Prostate gland (tissue), 2 donors: ENCODE data around the gene EIF4ENIF1. TPM values are rescaled to one million over a fixed set of nuclear protein-coding genes. Genes with fewer than 3 reads are reported as not detected.

ENCODE experiments used
- DNase-seq: peaks from one replicate; pipeline ENCODE4 v3.0.0-alpha.2; 2019; ENCODE audit warnings: low spot score
- H3K27ac ChIP-seq, 2 donors: fragments of 200-600 bp; sonication (generic); 2 replicates each; pipeline ENCODE4 v1.5.1; 2017 to 2019
- H3K27me3 ChIP-seq: fragments of 200-600 bp; sonication (generic); replicated peaks from 2 replicates; pipeline ENCODE4 v1.5.1; 2019; ENCODE audit not compliant: insufficient read depth
- H3K36me3 ChIP-seq, 2 donors: fragments of 200-600 bp; sonication (generic); 1 replicate in 1 of 2; 2 replicates in 1 of 2; pipeline versions ENCODE4 v1.5.1 to v1.8.1; 2017 to 2019
- H3K4me1 ChIP-seq: fragments of 200-600 bp; sonication (generic); replicated peaks from 2 replicates; pipeline ENCODE4 v1.5.1; 2019
- H3K4me3 ChIP-seq, 2 donors: fragments of 200-600 bp; sonication (generic); 2 replicates each; pipeline ENCODE4 v1.5.1; 2017 to 2019
- H3K9me3 ChIP-seq: fragments of 200-600 bp; sonication (generic); 2 replicates; pipeline ENCODE4 v1.5.1; 2017
- POLR2A ChIP-seq: fragments of 450-650 bp; IDR thresholded peaks from one replicate; pipeline ENCODE4 v1.6.1; 2016; ENCODE audit warnings: antibody characterized with exemption, mild to moderate bottlenecking
- POLR2AphosphoS5 ChIP-seq: sonication (generic); formaldehyde crosslinking; IDR thresholded peaks from one replicate; pipeline ENCODE4 v1.6.1; 2017; ENCODE audit warnings: antibody characterized with exemption
- WGBS: methylation state at CpG from one replicate; pipeline ENCODE4 v1.1.5; 2018; 5-methylcytosine and 5-hydroxymethylcytosine counted together
- intact Hi-C: fragments of 100-400 bp; cut with DNase I; formaldehyde crosslinking; loops from one replicate; pipeline ENCODE4 v1.14.2; 2022
- total RNA-seq, 2 donors: library from RNA; depleted of rRNA; stranded (reverse); fragments of >200 nt; gene quantifications; one replicate each; pipeline ENCODE4 v1.1.0, GENCODE V29; 2016
- TF ChIP-seq, protein P1 (sequence below), 4 experiments: fragments of 200-600 bp in 2 of 4; fragments of 450-650 bp in 2 of 4; sonication (generic) in 2 of 4; IDR thresholded peaks; 1 replicate in 3 of 4; 2 replicates in 1 of 4; pipeline ENCODE4 v1.5.1; 2016 to 2019; ENCODE audit warnings: antibody characterized with exemption in 4 of 4, mild to moderate bottlenecking in 2 of 4, moderate library complexity in 2 of 4

The EIF4ENIF1 gene
- total RNA-seq, 2 donors from 2014 or later: 11.9 to 38.1 TPM

DNA sequence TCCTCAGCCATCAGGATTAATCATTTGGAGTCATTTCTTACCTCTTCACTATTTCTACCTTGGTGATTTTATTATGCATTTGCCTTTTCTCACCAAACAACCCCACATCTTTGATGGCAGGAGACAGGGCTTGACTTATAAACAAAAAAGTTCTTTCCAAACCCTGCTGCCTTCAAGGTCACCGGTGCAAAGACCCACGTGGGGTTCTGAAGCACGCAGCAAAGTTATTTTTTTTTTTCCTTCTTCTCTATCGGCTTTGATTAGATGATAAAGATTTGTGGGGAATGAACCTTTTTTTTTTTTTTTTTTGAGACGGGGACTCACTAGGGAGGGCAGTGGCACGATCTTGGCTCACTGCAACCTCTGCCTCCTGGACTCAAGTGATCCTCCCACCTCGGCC is 46.1 kb downstream of the EIF4ENIF1 start:
- H3K9me3 ChIP-seq: no peaks in the 10 kb centered on the region
- no peak for DNase-seq
- TF ChIP-seq, protein P1, sequence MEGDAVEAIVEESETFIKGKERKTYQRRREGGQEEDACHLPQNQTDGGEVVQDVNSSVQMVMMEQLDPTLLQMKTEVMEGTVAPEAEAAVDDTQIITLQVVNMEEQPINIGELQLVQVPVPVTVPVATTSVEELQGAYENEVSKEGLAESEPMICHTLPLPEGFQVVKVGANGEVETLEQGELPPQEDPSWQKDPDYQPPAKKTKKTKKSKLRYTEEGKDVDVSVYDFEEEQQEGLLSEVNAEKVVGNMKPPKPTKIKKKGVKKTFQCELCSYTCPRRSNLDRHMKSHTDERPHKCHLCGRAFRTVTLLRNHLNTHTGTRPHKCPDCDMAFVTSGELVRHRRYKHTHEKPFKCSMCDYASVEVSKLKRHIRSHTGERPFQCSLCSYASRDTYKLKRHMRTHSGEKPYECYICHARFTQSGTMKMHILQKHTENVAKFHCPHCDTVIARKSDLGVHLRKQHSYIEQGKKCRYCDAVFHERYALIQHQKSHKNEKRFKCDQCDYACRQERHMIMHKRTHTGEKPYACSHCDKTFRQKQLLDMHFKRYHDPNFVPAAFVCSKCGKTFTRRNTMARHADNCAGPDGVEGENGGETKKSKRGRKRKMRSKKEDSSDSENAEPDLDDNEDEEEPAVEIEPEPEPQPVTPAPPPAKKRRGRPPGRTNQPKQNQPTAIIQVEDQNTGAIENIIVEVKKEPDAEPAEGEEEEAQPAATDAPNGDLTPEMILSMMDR (IDR thresholded peaks at IDR 0.05): no peak
- TF ChIP-seq POLR2AphosphoS5: no peak
- TF ChIP-seq POLR2A: no peak
- intact Hi-C loops: loop anchor here (10.0 kb wide), 1 partner anchor 191 kb away; no protein-coding TSS in a partner anchor
- peaks cover 0 to 5% of the 10 kb centered on the region in 2 donors for H3K36me3 ChIP-seq
- 80% methylated on average over 7 of the region's 7 CpGs for WGBS
- H3K4me3 ChIP-seq: no peak overlapping the region
- no peaks in the 10 kb centered on the region for H3K4me1 ChIP-seq
- H3K27me3 ChIP-seq: no peaks in the 10 kb centered on the region
- H3K27ac ChIP-seq: no peak overlapping the region

DNA sequence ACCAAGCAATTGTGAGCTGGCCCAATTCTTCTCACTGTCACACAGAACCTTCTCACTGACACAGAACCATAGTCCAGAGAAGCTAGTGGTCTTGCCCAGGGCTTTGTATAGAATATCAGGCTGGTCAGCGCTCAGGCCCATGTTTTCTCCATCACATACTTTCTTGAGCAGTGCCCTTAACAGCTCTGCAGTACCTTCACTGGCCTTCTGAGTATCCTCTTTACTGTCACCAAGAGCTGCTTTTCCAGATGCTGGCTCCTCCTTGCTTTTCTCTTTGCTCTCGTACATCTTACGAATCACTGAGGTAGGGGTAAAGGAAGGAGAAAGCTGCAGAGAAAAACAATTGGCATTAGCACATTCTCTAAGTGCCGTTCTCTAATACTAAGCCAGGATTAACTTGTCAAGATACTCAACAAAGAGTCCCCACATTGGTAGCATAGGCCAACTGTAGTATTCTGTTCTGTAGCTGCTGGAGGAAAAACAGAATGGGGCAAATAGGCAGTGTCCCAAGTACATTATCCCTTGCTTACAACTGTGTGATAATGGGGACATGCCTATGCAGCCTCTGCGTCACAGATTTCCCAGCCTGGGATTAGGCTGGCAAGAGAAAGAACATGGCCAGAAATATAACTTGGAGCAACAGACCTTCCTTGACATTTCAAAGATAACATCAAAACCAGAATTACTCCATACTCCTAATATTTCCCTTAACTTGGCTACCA is 46.7 kb downstream of the EIF4ENIF1 start:
- no peak for TF ChIP-seq POLR2A
- TF ChIP-seq, protein P1 (IDR thresholded peaks at IDR 0.05): no peak
- no peak for TF ChIP-seq POLR2AphosphoS5
- no peak overlapping the region for H3K4me3 ChIP-seq
- intact Hi-C loops: loop anchor here (10.0 kb wide), 1 partner anchor 192 kb away; no protein-coding TSS in a partner anchor
- no peaks in the 10 kb centered on the region for H3K27me3 ChIP-seq
- no peaks in the 10 kb centered on the region for H3K9me3 ChIP-seq
- DNase-seq: no peak
- peaks cover 0 to 5% of the 10 kb centered on the region in 2 donors for H3K36me3 ChIP-seq
- H3K27ac ChIP-seq: no peak overlapping the region
- WGBS: 91% methylated on average over 5 of the region's 5 CpGs
- no peaks in the 10 kb centered on the region for H3K4me1 ChIP-seq

DNA sequence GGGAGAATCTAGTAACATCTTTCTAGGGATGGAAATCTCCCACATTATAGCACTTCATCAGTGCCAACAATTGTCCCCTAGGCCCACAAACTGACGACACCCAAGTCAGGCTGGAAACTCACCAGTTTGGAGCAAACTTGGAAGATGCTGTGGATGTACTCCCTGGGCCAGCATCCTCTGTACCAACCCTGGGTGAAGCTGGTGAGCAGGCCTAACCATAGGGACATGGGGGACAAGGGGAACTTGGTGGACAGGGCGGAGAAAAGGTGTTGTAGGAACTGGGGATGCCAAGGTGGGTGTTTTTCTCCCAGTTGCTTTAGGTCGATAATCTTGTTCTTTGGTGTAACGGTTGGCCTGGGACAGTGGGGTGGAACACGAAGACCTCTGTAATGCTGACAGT is 48.0 kb downstream of the EIF4ENIF1 start:
- Histone ChIP-seq H3K27ac (no peak overlapping the region), H3K4me3 (no peak overlapping the region), H3K27me3 (no peaks in the 10 kb centered on the region), H3K4me1 (no peaks in the 10 kb centered on the region), H3K36me3 (peaks cover 0 to 5% of the 10 kb centered on the region in 2 donors), H3K9me3 (no peaks in the 10 kb centered on the region)
- DNase-seq: no peak
- intact Hi-C loops: loop anchor here (10.0 kb wide), 1 partner anchor 193 kb away; no protein-coding TSS in a partner anchor
- TF ChIP-seq POLR2A: no peak
- no peak for TF ChIP-seq POLR2AphosphoS5
- TF ChIP-seq, protein P1 (IDR thresholded peaks at IDR 0.05): no peak
- 89% methylated on average over 5 of the region's 5 CpGs for WGBS

DNA sequence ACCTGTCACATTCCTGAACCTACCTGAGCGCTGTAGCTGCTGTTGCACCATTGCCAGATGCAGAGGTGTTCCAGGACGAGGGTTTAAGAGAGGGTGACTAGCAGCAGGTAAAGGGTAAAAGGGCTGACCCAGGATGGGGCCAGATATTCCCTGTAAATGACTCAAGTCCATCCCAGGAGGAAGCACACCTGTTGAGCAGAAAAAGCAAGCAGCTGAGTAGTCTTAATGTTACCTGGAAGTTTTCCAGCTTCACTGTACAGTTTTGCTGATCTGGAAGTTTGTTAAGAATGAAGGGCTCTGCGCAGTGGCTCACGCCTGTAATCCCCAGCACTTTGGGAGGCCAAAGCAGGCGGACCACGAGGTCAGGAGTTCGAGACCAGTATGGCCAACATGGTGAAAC is 49.0 kb downstream of the EIF4ENIF1 start:
- Histone ChIP-seq H3K36me3 (peaks cover 0 to 5% of the 10 kb centered on the region in 2 donors), H3K9me3 (no peaks in the 10 kb centered on the region), H3K4me3 (no peak overlapping the region), H3K4me1 (no peaks in the 10 kb centered on the region), H3K27me3 (no peaks in the 10 kb centered on the region), H3K27ac (no peak overlapping the region)
- 88% methylated on average over 7 of the region's 7 CpGs for WGBS
- TF ChIP-seq POLR2A (no peak), POLR2AphosphoS5 (no peak)
- TF ChIP-seq, protein P1 (IDR thresholded peaks at IDR 0.05): no peak
- DNase-seq: no peak
- intact Hi-C loops: loop anchor here (10.0 kb wide), 1 partner anchor 194 kb away; no protein-coding TSS in a partner anchor

DNA sequence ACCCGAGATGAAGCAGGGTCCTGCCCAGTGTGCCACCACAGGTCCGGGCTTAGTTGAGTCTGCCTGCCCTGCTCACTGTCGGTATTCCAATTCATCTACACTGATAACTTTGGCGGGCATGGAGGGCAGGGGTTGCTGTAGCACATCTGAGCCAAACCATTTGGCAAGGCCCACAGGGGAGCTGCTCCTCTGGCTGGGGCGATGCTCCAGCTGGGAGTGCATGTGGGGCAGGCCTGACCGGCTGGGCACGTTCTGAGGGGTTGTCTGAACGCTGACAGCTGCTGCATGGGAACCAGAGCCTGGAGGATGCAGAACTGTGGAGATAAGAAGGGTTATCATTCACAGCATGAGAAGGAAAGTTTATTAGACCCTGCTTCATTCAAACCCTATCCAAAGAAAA is 49.8 kb downstream of the EIF4ENIF1 start:
- H3K27ac ChIP-seq: no peak overlapping the region
- intact Hi-C loops: loop anchor here (10.0 kb wide), 1 partner anchor 195 kb away; no protein-coding TSS in a partner anchor
- DNase-seq: no peak
- no peaks in the 10 kb centered on the region for H3K4me1 ChIP-seq
- no peak overlapping the region for H3K4me3 ChIP-seq
- no peaks in the 10 kb centered on the region for H3K27me3 ChIP-seq
- H3K36me3 ChIP-seq: peaks cover 0 to 12% of the 10 kb centered on the region in 2 donors
- TF ChIP-seq POLR2AphosphoS5 (no peak), POLR2A (no peak)
- TF ChIP-seq, protein P1 (IDR thresholded peaks at IDR 0.05): no peak
- WGBS: 30% methylated on average over 8 of the region's 8 CpGs
- no peaks in the 10 kb centered on the region for H3K9me3 ChIP-seq
